ENCODE data around the gene SRPRB.

Gene SRPRB

GRCh38 chr3:133828576-133829309 lies 23.1 kb downstream of the SRPRB start:
- no peak for DNase-seq

GRCh38 chr3:133829310-133829707 lies 23.7 kb downstream of the SRPRB start:
- DNase-seq, result no peak

GRCh38 chr3:133830071-133830470 lies 24.5 kb downstream of the SRPRB start:
- no peak for DNase-seq

GRCh38 chr3:133831966-133832801 lies 26.6 kb downstream of the SRPRB start:
- no peak for DNase-seq

- no peak for DNase-seq
These were observed 27.2 kb downstream of the SRPRB start for GRCh38 chr3:133832802-133833144.

- DNase-seq, result no peak
These were observed 27.7 kb downstream of the SRPRB start for GRCh38 chr3:133833267-133833666.

- DNase-seq, result no peak
These were observed 28.4 kb downstream of the SRPRB start for GRCh38 chr3:133833880-133834620.

- DNase-seq, result no peak
These were observed 29.2 kb downstream of the SRPRB start for GRCh38 chr3:133834621-133835417.

- no peak for DNase-seq
These were observed 29.8 kb downstream of the SRPRB start for GRCh38 chr3:133835418-133835743.

- no peak for DNase-seq
These were observed 30.3 kb downstream of the SRPRB start for GRCh38 chr3:133835961-133836360.

GRCh38 chr3:133836497-133837158 lies 31.0 kb downstream of the SRPRB start:
- no peak for DNase-seq

GRCh38 chr3:133837487-133838295 lies 32.1 kb downstream of the SRPRB start:
- DNase-seq, result no peak

GRCh38 chr3:133838296-133838789 lies 32.7 kb downstream of the SRPRB start:
- no peak for DNase-seq

GRCh38 chr3:133838916-133839800 lies 33.5 kb downstream of the SRPRB start:
- DNase-seq, result no peak

- DNase-seq, result no peak
These were observed 34.6 kb downstream of the SRPRB start for GRCh38 chr3:133840055-133840737.

- no peak for DNase-seq
These were observed 35.2 kb downstream of the SRPRB start for GRCh38 chr3:133840767-133841166.

- no peak for DNase-seq
These were observed 35.6 kb downstream of the SRPRB start for GRCh38 chr3:133841196-133841595.

GRCh38 chr3:133842158-133842557 lies 36.5 kb downstream of the SRPRB start:
- DNase-seq, result no peak

GRCh38 chr3:133843634-133844033 lies 38.0 kb downstream of the SRPRB start:
- DNase-seq, result no peak

GRCh38 chr3:133845127-133845526 lies 39.5 kb downstream of the SRPRB start:
- DNase-seq, result no peak

Measured in activated T-cell treated with anti-CD3 and anti-CD28 coated beads for 4 hours (primary cell).